HG03103 (cell line): ENCODE data around the gene L3MBTL3.
"Not testable (repeated sequence)": the region's sequence is repeated elsewhere in the genome, so short reads cannot be mapped to it uniquely, and the experiment has no call there.

ENCODE experiments used
- ATAC-seq: cut with Tn5 transposase; IDR thresholded peaks from one replicate; pipeline ENCODE4 v1.9.1; 2021; ENCODE audit warnings: low read depth; ENCODE audit not compliant: unreplicated experiment

Gene L3MBTL3

DNA sequence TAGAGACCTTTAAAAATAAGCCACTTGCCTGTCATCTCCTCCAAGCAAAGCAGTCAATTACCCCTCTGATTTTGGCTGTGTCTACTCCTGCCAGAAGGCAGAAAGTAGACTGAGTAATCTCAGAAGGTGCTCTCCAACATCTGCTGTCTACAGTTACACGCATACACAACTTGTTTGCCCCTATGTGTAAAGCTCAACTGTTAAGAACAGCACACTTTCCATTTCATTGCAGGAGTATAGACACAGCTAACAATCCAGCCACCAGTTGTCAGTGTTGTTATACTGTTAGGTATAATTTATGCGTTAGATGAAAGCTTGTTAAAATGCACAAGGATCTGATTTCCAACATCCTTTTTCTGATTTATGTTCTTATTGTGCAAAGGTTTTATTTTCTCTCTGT is 116.2 kb downstream of the L3MBTL3 start:
- no peak for ATAC-seq

DNA sequence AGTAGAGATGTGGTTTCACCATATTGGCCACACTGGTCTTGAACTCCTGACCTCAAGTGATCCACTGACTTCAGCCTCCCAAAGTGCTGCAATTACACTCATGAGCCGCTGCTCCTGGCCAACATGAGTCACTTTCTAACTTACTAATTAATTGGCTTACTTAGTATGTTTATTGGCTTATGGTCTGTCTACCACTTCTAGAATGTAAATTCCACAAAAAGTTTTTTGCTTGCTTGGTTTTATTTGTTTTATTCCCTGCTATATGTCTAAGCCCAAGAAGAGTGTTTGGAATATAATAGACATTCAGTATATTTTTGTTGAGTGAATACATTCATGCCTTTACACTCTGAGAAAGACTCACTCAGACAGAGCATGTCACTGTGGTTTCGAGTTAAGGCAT is 118.4 kb downstream of the L3MBTL3 start:
- no peak for ATAC-seq

DNA sequence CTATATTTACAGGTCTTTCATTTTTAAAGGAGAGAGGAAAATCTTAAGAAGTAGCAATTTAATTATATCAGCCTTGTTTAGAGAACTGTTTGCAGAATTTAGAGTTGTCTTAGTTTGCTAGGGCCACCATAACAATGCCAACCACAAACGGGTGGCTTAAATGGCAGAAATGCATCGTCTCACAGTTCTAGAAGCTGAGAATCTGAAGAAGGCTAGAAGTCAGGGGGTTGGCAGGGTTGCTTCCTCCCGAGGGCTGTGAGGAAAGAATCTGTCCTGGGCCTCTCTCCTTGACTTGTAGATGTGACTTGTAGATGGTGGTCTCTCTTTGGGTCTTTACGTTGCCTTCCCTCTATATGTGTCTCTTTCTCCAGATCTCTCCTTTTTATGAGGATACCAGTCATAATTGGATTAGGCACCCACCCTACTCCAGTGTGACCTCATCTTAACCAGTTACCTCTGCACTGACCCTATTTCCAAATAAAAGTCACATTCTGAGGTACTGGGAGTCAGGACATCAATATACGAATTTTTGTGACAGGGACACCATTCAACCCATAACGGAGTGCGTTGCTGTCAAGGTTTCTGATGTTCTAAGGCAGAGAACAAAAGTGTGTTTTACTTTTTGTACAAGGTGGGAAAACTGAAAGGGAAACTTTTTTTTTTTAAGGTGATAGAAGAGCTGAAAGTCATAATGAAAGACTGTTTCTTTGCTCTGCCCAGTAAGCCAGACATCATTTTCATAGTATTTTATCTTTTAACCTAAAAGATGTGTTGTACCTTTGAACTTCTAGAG is 119.9 kb downstream of the L3MBTL3 start:
- peak; percentile 51 for ATAC-seq

DNA sequence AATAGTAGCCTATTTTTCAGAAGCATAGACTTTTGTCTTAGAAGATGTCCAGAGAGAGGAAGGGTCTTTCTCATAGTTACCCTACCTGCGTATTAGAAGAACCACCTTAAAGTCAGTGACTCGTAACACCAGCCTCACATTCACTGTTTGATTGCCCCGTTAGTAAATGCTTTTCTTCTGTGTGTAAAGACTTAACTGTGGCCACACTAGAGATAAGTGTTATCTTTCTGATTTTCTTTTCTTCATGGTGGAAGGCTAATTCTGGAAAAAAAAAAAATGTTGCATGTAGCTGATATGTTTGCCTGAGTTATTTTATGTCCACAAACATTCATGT is 120.5 kb downstream of the L3MBTL3 start:
- peak; percentile 34 for ATAC-seq

DNA sequence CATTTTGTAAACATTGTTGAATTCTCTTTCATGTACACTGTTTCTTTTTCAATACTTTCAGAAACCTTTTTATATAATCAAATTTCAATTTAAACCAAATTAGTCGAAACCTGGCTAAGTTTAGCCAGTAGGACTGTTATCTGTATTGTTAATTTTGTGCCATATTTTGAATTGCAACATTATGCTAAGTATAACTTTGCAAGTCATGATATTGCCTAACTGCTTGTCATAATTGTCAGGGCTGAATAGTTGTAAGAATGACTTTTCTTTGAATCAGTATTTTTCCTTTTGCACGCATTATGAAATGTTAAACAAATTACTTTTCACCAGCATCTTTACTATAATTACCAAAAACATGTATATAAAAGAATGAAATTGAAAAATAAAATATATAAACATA is 121.7 kb downstream of the L3MBTL3 start:
- no peak for ATAC-seq

DNA sequence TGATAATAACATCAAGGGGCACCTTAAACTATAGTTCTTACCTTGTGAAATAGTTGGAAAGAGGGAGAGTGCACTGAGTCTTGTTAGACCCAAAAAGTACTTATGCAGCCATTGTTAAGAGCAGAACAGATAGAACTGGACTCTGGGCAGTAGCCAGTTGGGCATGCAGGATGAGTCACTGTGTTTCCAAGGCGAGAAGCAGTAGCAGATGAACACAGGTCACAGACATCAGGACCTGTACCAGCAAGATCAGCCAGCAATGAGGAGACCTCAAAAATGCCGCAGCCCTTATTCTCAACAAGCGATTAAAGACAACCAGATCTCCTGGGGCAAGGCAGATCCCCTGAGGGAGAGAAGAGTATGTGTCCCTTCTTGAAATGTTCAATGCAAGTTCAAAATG is 125.3 kb downstream of the L3MBTL3 start:
- no peak for ATAC-seq

DNA sequence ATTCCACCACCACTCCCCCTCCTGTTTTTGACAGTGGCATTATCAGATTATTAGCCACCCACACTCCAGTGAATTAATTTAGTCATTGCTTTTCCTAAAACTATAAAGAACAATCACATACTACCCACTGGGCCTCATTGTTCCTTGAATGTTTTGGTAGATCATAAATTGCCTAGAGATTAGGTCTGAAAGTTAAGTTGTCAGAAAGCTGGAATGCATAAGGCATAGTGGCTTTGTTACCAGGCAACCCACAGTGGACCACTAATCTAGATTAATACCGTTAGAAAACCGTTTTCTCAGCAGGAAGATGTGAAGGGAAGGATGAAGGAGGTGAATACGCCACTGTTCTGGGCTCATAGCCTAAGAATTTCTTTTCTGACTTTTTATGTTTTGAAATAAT is 128.7 kb downstream of the L3MBTL3 start:
- ATAC-seq = no peak

DNA sequence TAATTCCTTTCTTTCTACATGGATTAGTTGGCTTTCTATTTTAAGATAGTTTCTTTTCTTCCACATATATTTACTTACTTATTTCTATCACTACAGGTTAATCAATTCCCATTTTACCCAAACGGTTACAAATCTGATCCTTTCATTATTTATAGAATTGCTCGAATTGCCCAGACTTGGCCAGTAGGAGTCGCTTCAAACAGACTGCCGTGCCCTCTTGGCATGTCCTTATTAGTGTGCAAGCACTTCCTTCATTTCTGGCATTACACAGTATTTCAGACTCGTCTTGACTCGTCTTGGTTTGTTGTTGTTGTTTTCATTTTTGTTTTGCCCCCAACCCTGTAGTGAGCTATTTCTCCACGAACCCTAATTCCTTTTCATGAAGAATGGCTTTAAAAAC is 129.8 kb downstream of the L3MBTL3 start:
- ATAC-seq = no peak

DNA sequence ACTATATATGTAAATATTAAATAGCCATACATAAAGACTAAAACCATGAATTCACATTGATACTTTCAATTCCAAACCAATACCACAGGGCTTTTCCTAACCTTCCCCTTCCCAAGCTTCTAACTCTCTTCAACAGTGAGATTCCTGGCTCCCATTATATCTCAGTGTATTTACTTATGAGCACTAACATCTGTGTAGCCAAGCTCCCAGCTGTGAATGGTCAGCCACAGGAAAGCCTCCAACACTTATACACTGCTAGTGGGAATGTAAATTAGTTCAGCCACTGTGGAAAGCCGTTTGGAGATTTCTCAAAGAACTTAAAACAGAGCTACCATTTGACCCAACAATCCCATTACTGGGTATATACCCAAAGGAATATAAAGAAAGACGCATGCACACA is 130.6 kb downstream of the L3MBTL3 start:
- not testable (repeated sequence) for ATAC-seq

DNA sequence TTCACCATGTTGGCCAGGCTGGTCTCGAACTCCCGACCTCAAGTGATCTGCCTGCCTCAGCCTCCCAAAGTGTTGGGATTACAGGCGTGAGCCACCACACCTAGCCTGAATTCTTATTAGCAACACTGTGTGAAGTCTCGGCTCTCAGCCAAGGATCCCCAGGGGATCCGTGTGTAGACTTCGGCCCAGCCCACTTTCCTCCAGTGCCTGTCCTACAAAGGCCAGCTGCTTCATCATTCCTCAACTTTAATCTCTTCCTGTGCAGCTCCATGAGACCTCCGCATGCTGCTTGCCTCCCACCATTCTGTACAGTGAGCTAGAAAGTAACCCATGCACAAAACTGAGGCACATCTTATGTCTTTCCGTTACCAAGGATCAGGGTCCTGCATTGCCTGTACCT is 132.5 kb downstream of the L3MBTL3 start:
- ATAC-seq = no peak

DNA sequence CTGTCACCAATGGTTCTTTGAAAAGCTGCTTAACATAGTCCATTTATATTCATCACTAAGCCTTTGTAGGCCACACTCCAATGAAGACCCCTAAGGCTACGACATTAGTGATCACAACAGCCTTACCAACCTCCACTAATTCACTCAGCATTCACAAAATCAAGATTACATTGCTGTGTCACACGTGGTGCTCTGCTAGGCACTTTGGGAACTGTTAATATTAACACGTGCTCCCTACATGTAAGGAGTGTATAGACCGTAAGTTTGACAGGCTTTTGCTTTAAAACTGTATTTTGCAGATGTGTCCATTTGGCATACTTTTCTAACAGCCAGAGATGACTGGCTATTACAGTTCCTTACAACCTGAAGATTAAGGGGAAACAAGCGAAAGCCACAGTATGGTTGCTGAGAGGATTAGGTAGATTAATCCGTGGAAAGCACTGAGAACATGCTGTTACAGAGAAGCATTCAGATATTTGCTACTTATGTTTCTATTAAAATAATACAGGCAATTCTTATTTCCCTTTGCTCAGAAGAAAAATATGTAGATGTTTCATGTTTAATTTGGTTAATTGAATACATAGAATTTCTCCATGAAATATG is 134.6 kb downstream of the L3MBTL3 start:
- no peak for ATAC-seq

DNA sequence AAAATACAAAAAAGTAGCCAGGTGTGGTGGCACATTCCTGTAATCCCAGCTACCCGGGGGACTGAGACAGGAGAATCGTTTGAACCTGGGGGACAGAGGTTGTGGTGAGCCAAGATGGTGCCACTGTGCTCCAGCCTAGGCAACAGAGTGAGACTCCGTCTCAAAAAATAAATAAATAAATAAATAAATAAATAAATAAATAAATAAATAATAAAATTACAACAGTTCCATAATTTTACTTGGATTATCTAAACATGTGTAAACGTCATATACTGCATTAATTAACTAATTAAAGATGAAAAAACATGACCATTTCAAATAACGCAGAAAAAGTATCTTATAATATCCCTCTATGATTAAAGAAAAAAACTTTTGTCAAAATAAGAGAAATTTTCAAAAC is 138.5 kb downstream of the L3MBTL3 start:
- ATAC-seq = no peak

DNA sequence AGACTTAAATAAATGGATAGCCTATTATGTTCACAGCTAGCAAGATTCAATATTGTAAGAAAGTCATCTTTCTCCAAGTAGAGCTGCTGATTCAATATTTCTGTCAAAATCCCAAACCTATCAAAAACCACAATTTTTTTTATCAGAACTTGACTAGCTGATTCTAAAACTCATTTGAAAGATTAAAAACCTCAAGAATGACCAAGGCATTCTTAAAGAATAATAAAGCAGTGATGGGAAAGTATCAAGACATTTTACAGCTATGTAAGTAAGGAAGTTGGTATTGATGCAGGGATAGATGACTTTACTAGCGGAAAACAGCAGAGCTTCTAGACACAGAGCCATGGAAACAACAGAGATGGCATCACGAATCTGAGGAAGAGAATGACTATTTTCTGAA is 139.7 kb downstream of the L3MBTL3 start:
- no peak for ATAC-seq

DNA sequence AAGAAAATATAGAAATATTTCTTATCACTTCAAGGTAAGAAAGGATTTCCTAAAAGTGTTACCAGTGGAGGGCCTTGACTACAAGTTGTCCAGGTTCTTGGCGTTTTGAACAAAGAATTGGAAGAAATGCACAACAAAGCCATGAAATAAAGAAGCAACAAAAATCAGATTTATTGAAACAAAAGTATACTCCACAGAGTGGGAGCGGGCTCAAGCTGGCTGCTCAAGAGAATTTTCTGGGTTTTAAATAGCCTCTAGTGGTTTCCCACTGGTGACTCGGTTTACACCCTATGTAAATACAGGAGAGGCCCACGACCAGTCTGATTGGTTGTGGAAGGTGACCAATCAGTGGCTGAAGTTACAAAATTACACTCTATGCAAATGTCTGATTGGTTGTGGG is 140.2 kb downstream of the L3MBTL3 start:
- no peak for ATAC-seq

DNA sequence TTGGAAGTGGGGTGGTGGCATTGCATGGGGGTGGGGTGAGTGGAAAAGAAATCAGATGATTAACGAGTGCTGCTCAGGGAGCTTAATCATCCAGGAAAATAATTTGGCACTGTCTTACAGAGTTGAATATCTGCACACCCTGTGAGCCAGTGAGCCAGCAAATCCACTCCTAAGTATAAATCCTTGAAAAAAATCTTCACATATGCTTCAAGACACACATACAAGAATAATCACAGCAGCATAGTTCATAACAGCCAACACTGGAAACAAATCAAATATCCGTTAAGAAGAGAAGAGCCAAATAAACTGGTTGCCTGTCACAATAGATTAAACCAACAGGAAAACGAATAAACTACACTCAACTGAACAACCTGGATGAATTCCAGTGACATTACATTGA is 141.6 kb downstream of the L3MBTL3 start:
- no peak for ATAC-seq

DNA sequence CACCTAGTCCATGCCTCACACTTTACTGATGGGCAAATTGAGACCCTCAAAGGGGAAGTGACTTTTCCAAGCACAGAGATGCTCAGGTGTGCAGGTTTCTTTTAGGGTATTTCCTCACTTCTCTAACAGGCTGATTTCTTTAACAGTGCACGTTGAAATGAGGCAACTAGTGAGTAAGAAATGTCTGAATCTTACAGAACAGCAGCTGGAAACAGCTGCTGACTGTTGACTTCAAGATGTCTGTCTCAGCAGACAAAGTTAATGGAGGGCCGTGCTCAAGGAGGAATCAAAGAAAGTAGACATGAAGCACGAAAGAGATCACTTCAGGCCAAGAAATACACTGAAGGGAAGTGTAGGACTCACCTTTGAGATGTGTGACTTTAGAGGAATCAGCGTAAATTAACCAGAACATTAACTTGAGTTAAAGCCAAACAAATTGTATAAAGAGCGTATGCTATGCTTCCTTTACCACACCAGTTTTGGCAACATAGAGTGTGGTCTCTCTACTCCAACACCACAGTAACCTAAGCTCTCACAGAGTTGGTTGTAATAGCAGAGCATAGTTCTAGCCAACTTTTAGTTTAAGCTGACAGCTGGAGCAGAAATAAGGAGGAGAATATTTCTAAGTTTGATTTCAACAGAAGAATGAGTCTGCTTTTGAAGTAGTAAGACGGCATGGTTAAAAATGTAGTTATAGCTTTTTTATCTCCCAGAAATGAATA is 143.5 kb downstream of the L3MBTL3 start:
- ATAC-seq = no peak

DNA sequence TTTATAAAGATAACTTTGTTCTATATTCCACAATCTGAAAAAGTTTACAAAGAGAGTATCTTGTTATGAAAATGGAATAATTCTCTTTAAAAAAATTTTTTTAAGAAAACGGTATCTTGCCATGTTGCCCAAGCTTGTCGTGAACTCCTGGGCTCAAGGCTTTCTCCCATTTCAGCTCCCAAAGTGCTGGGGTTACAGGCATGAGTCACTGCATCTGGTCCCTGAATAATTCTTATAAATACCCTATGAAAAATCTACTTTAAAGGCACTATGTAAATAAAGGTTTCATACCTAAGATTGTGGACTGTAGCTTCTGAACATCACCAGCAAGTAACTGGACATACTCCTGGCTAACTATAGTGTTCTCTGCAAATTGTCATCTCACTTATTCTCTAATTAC is 144.0 kb downstream of the L3MBTL3 start:
- ATAC-seq = no peak

DNA sequence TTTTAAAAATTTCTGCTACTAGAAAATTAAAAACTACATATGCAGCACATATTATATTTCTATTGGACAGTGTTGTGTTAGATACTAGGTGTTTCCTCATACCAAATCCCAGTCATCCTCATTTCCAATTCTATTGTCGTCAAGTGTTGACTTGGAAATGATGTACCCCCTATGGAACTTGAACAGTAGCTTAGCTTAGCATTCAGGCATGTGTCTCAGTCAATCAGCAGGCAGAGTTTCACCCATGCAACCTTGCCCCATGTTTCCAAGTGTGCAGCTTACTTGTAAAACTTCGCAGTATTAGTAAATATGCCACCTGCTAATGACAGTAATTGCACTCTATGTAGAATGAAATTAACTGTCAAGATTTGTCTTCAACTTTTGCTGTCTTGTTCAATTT is 144.9 kb downstream of the L3MBTL3 start:
- ATAC-seq = no peak

DNA sequence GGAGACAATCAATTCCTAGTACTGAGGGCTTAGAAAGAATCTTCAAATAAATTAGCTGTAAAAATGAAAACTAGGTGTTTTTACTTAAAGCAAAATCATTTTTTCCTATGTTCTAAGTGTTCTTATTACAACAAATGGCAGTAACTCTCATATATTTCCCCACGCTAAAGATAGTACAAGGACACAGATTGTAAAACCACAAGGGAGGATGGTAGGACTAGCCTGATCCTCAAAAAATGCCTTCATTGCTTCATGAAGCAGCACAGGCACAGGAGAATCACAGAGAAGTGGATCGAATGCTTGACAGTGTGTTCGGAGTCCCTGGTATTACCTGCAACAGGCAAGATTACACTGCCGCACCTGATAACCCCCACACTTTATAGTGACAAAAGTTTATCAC is 145.9 kb downstream of the L3MBTL3 start:
- no peak for ATAC-seq

DNA sequence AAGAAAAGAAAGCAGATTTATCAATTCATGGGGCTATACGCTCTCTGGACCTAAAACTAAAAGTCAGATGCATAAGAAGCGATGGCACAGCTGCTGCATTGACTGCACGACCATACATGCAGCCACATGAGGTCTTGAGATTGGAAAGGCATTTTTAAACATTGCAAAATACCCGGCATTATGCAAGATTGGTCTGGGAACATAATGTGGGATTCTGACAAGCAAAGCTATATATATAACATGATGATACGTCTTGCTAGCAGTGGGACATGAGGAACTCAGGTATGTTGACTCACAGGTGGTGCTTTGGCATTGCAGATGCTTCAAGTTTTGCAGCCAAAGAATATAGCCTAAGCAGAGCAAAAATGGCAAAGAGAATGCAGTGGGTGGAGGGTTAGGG is 149.3 kb downstream of the L3MBTL3 start:
- ATAC-seq = no peak

DNA sequence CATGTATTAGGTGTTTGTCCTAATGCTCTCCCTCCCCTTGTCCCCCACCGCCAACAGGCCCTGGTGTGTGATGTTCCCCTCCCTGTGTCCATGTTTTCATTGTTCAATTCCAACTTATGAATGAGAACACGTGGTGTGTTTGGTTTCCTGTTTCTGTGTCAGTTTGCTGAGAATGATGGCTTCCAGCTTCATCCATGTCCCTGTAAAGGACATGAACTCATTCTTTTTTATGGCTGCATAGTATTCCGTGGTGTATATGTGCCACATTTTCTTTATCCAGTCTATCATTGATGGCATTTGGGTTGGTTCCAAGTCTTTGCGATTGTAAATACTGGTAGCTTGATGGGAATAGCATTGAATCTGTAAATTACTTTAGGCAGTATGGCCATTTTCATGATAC is 151.8 kb downstream of the L3MBTL3 start:
- not testable (repeated sequence) for ATAC-seq
